H9 (cell line): Measurements from ENCODE around the gene ZNF732. TPM values are rescaled to one million over a fixed set of nuclear protein-coding genes. Genes with fewer than 3 reads are reported as not detected.

Experiments
- DNase-seq: peaks from one replicate; pipeline ENCODE4 v3.0.0-alpha.2; 2017
- H2AFZ ChIP-seq: one replicate; pipeline ENCODE4 v1.6.1; 2013; ENCODE audit warnings: mild to moderate bottlenecking, low read length, control low read depth, moderate library complexity
- H2AK5ac ChIP-seq: 2 replicates; pipeline ENCODE4 v1.6.1; 2013; ENCODE audit warnings: low read length, control low read depth, mixed read lengths; ENCODE audit not compliant: insufficient read length
- H2BK120ac ChIP-seq: one replicate; pipeline ENCODE4 v1.6.1; 2013; ENCODE audit warnings: low read depth, mild to moderate bottlenecking, low read length, control low read depth, inconsistent platforms; ENCODE audit not compliant: poor library complexity, severe bottlenecking
- H2BK12ac ChIP-seq: 2 replicates; pipeline ENCODE4 v1.6.1; 2013; ENCODE audit warnings: low read length, control low read depth, mixed read lengths, low read depth; ENCODE audit not compliant: insufficient read length
- H2BK15ac ChIP-seq: 2 replicates; pipeline ENCODE4 v1.6.1; 2013; ENCODE audit warnings: low read depth, low read length, control low read depth
- H2BK20ac ChIP-seq: one replicate; pipeline ENCODE4 v1.6.1; 2013; ENCODE audit warnings: low read depth, mild to moderate bottlenecking, low read length, control low read depth, inconsistent platforms; ENCODE audit not compliant: poor library complexity, severe bottlenecking
- H2BK5ac ChIP-seq: 2 replicates; pipeline ENCODE4 v1.6.1; 2013; ENCODE audit warnings: low read length, control low read depth, mixed read lengths; ENCODE audit not compliant: insufficient read length
- H3K14ac ChIP-seq: 2 replicates; pipeline ENCODE4 v1.6.1; 2013; ENCODE audit warnings: low read length, control low read depth; ENCODE audit not compliant: insufficient read depth
- H3K18ac ChIP-seq: 2 replicates; pipeline ENCODE4 v1.6.1; 2013; ENCODE audit warnings: low read depth, mild to moderate bottlenecking, mixed read lengths, low read length, control low read depth; ENCODE audit not compliant: insufficient read length
- H3K23ac ChIP-seq: 2 replicates; pipeline ENCODE4 v1.6.1; 2013; ENCODE audit warnings: low read length, control low read depth, mixed read lengths, low read depth; ENCODE audit not compliant: insufficient read length
- H3K23me2 ChIP-seq: 2 replicates; pipeline ENCODE4 v1.6.1; 2013; ENCODE audit warnings: low read depth, mild to moderate bottlenecking, mixed read lengths, low read length, control low read depth; ENCODE audit not compliant: insufficient read length, poor library complexity, severe bottlenecking
- H3K27ac ChIP-seq: 2 replicates; pipeline ENCODE4 v1.5.1; 2013; ENCODE audit warnings: low read length, control low read depth, mixed read lengths, low read depth; ENCODE audit not compliant: insufficient read length
- H3K27me3 ChIP-seq: 2 replicates; pipeline ENCODE4 v1.6.1; 2013; ENCODE audit warnings: low read length, control low read depth, inconsistent platforms; ENCODE audit not compliant: insufficient read depth
- H3K4ac ChIP-seq: 2 replicates; pipeline ENCODE4 v1.6.1; 2013; ENCODE audit warnings: low read depth, mild to moderate bottlenecking, control low read depth, inconsistent platforms, low read length, moderate library complexity
- H3K4me1 ChIP-seq: 2 replicates; pipeline ENCODE4 v1.6.1; 2013; ENCODE audit warnings: low read length, control low read depth, inconsistent platforms; ENCODE audit not compliant: insufficient read depth
- H3K4me2 ChIP-seq: 2 replicates; pipeline ENCODE4 v1.6.1; 2013; ENCODE audit warnings: low read length, control low read depth, mixed read lengths; ENCODE audit not compliant: insufficient read length, insufficient read depth
- H3K56ac ChIP-seq: 2 replicates; pipeline ENCODE4 v1.6.1; 2013; ENCODE audit warnings: low read depth, mild to moderate bottlenecking, mixed read lengths, low read length, control low read depth; ENCODE audit not compliant: insufficient read length
- H3K79me1 ChIP-seq: 2 replicates; pipeline ENCODE4 v1.6.1; 2013; ENCODE audit warnings: low read depth, mild to moderate bottlenecking, moderate library complexity, low read length, control low read depth, inconsistent platforms; ENCODE audit not compliant: insufficient read depth, poor library complexity, severe bottlenecking
- H3K79me2 ChIP-seq: 2 replicates; pipeline ENCODE4 v1.6.1; 2013; ENCODE audit warnings: low read length, control low read depth, inconsistent platforms; ENCODE audit not compliant: insufficient read depth
- H3K9ac ChIP-seq: 2 replicates; pipeline ENCODE4 v1.6.1; 2013; ENCODE audit warnings: low read length, control low read depth, mixed read lengths; ENCODE audit not compliant: insufficient read length; ENCODE audit errors: extremely low read depth
- H3K9me3 ChIP-seq: one replicate; pipeline ENCODE4 v1.6.1; 2013; ENCODE audit warnings: low read depth, low read length, inconsistent platforms; ENCODE audit not compliant: control insufficient read depth
- H3T11ph ChIP-seq: one replicate; pipeline ENCODE4 v1.6.1; 2013; ENCODE audit warnings: mild to moderate bottlenecking, low read length, control low read depth, inconsistent platforms
- H4K20me1 ChIP-seq: one replicate; pipeline ENCODE4 v1.6.1; 2013; ENCODE audit not compliant: control insufficient read depth, insufficient read length, insufficient read depth
- H4K5ac ChIP-seq: 2 replicates; pipeline ENCODE4 v1.6.1; 2013; ENCODE audit warnings: low read depth, mild to moderate bottlenecking, mixed read lengths, low read length, control low read depth; ENCODE audit not compliant: insufficient read length
- H4K8ac ChIP-seq: replicated peaks from 2 replicates; pipeline ENCODE4 v1.6.1; 2013; ENCODE audit warnings: low read length, control low read depth, mixed read lengths, low read depth; ENCODE audit not compliant: insufficient read length
- H4K91ac ChIP-seq: 2 replicates; pipeline ENCODE4 v1.6.1; 2013; ENCODE audit warnings: low read depth, mild to moderate bottlenecking, moderate library complexity, mixed read lengths, low read length, control low read depth; ENCODE audit not compliant: insufficient read length
- H3K27ac Mint-ChIP-seq, 3 experiments: 2 replicates in 2 of 3; 3 replicates in 1 of 3; pipeline ENCODE4 v1.8.0; 2020 to 2021; ENCODE audit warnings: mixed read lengths in 3 of 3, mild to moderate bottlenecking in 1 of 3, moderate library complexity in 1 of 3
- H3K27me3 Mint-ChIP-seq: 2 replicates; pipeline ENCODE4 v1.8.0; 2021; ENCODE audit warnings: low read depth, mild to moderate bottlenecking, moderate library complexity, mixed read lengths
- H3K36me3 Mint-ChIP-seq, 3 experiments: 2 replicates in 2 of 3; 3 replicates in 1 of 3; pipeline ENCODE4 v1.8.0; 2020 to 2021; ENCODE audit warnings: low read depth in 3 of 3, mixed read lengths in 3 of 3; ENCODE audit not compliant: insufficient read depth in 1 of 3
- H3K4me1 Mint-ChIP-seq, 2 experiments: 2 replicates each; pipeline ENCODE4 v1.8.0; 2020; ENCODE audit warnings: mixed read lengths in 2 of 2
- H3K4me3 Mint-ChIP-seq, 2 experiments: 2 replicates in 1 of 2; 3 replicates in 1 of 2; pipeline ENCODE4 v1.8.0; 2020 to 2021; ENCODE audit warnings: mild to moderate bottlenecking in 2 of 2, mixed read lengths in 2 of 2, moderate library complexity in 1 of 2
- H3K9me3 Mint-ChIP-seq, 2 experiments: 2 replicates in 1 of 2; 3 replicates in 1 of 2; pipeline ENCODE4 v1.8.0; 2020; ENCODE audit warnings: mild to moderate bottlenecking in 2 of 2, mixed read lengths in 2 of 2, moderate library complexity in 1 of 2
- CTCF ChIP-seq: fragments of 200-600 bp; sonication (generic); conservative IDR thresholded peaks from 3 replicates; pipeline ENCODE4 v1.8.0; 2021; ENCODE audit warnings: antibody characterized with exemption, mild to moderate bottlenecking
- WGBS: extraction: QIAGEN DNeasy Blood & Tissue Kit; methylation state at CpG from one replicate; pipeline ENCODE4 v1.1.7; 2013; ENCODE audit warnings: missing lambda C conversion rate, low lambda C conversion rate, mixed read lengths; ENCODE audit not compliant: insufficient read length; ENCODE audit errors: extremely low coverage; 5-methylcytosine and 5-hydroxymethylcytosine counted together
- total RNA-seq: library from RNA; stranded (reverse); gene quantifications from 2 replicates; pipeline ENCODE4 v1.2.1, GENCODE V29; 2021

Gene ZNF732
- total RNA-seq, 1 experiment from 2014 or later, result 13.6 TPM

- H3K4me2 ChIP-seq, result peak overlapping the region; percentile 79
- H3K14ac ChIP-seq, result no peak overlapping the region
- no peak overlapping the region for H2AK5ac ChIP-seq
- H2BK12ac ChIP-seq, result no peak overlapping the region
- peak overlapping the region; percentile 99 for H3K4me3 Mint-ChIP-seq
- H4K20me1 ChIP-seq, result no peaks in the 10 kb centered on the region
- H3K27ac ChIP-seq, result no peak overlapping the region
- no peak overlapping the region for H2BK5ac ChIP-seq
- H4K91ac ChIP-seq, result no peak overlapping the region
- H3K9ac ChIP-seq, result no peak overlapping the region
- H3K23ac ChIP-seq, result no peak overlapping the region
- no CpG with 5 or more reads among the region's 18 CpGs for WGBS
- H3K9me3 ChIP-seq, result no peaks in the 10 kb centered on the region
- H4K8ac ChIP-seq, result no peak overlapping the region
- H3K9me3 Mint-ChIP-seq, result peaks cover 8 to 54% of the 10 kb centered on the region in 2 experiments
- H3K79me1 ChIP-seq, result peaks cover 7% of the 10 kb centered on the region
- H3K23me2 ChIP-seq, result peaks cover 27% of the 10 kb centered on the region
- peaks cover 28% of the 10 kb centered on the region for H3K79me2 ChIP-seq
- peaks cover 19 to 38% (median 30%) of the 10 kb centered on the region in 3 experiments for H3K36me3 Mint-ChIP-seq
- H3K4me1 ChIP-seq, result peaks cover 8% of the 10 kb centered on the region
- no peak overlapping the region for H3T11ph ChIP-seq
- H3K27ac Mint-ChIP-seq, result peak overlapping the region in 1 of 3 experiments; percentile 87; a peak in 2 of 7 replicates
- no peak overlapping the region for H2BK120ac ChIP-seq
- H2AFZ ChIP-seq, result no peak overlapping the region
- H3K27me3 Mint-ChIP-seq, result peaks cover 10% of the 10 kb centered on the region
- no peak overlapping the region for H3K56ac ChIP-seq
- H3K18ac ChIP-seq, result no peak overlapping the region
- H2BK15ac ChIP-seq, result no peak overlapping the region
- DNase-seq, result no peak
- H3K27me3 ChIP-seq, result no peaks in the 10 kb centered on the region; the same call in 1 of the 2 replicates
- no peak overlapping the region for H4K5ac ChIP-seq
- no peak for TF ChIP-seq CTCF
- H2BK20ac ChIP-seq, result no peak overlapping the region
- H3K4me1 Mint-ChIP-seq, result peaks cover 14 to 27% of the 10 kb centered on the region in 2 experiments
- no peak overlapping the region for H3K4ac ChIP-seq
Measured at GRCh38 chr4:336893-337142, 31.5 kb upstream of the ZNF732 start.
